ENCODE measurements around the gene TNFRSF19.

The TNFRSF19 gene

DNA sequence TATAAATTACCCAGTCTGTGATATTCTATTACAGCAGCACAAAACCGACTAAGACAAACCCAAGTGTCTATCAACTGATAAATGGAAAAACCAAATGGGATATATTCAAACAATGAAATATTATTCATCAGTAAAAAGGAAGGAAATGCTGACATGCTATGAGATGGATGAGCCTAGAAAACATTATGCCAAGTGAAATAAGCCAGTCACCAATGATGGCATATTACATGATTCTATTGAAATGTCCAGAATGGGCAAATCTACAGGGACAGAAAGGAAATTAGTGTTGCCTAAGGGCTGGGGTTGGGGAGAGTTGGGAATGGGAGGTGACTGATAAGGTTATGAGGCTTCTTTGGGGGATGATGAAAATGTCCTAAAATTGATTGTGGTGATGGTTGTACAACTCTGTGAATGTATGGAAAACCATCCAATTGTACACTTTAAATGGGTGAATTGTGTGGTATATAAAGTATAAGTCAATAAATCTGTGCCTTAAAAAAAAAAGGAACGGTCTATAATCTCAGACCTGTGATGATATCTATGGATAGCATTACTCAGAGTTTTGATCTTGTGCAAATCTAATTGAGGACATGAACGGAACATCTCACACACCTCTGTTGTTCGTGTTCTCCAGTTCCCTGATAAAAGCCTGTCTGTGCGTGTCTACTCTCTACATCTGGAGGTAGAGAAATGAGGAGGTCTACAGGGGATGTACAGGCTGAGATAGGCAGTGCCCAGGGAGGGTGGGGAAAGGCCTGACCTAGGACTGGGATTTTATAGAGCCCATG lies 49.0 kb downstream of the TNFRSF19 start:
- POLR2A ChIA-PET: no interaction called here
- no peak overlapping the region for H3K27ac ChIP-seq (ENCODE audit: extremely low read depth, low read depth, low read length)

GRCh38 chr13:23620211-23620610 lies 50.0 kb downstream of the TNFRSF19 start:
- peaks cover 3% of the 10 kb centered on the region; the same call in 1 of the 2 replicates for H3K4me1 ChIP-seq (ENCODE audit: control insufficient read depth, insufficient read depth, low read length)
- no peak overlapping the region for H3K27ac ChIP-seq (ENCODE audit: extremely low read depth, low read depth, low read length)
- H3K36me3 ChIP-seq (ENCODE audit: control insufficient read depth in 2 of 2, insufficient read depth in 1 of 2, low read length in 2 of 2): no peaks in the 10 kb centered on the region
- no peaks in the 10 kb centered on the region for H3K9me3 ChIP-seq (ENCODE audit: control insufficient read depth, insufficient read depth, low read depth, low read length)
- CTCF ChIA-PET: interaction anchor here (1.1 kb wide), 1 partner anchor 82 kb away, joined by 3 read pairs; no protein-coding TSS in a partner anchor
- POLR2A ChIA-PET: no interaction called here
- no peak overlapping the region for H3K4me3 ChIP-seq (ENCODE audit: low read depth, low read length)
- TF ChIP-seq ZNF394 (tag by site-specific recombination; IDR thresholded peaks at IDR 0.05; ENCODE audit: borderline replicate concordance): no peak
- no peak for TF ChIP-seq FEZF1 (tag by site-specific recombination; IDR thresholded peaks at IDR 0.05)
- no peak for TF ChIP-seq ZNF19 (tag by site-specific recombination; IDR thresholded peaks at IDR 0.05; ENCODE audit: low read depth)
- TF ChIP-seq ZBTB10 (tag by site-specific recombination; IDR thresholded peaks at IDR 0.05): no peak
- no peak for TF ChIP-seq ATF2 (tag by site-specific recombination; IDR thresholded peaks at IDR 0.05; ENCODE audit: low read depth)
- TF ChIP-seq, protein P1, sequence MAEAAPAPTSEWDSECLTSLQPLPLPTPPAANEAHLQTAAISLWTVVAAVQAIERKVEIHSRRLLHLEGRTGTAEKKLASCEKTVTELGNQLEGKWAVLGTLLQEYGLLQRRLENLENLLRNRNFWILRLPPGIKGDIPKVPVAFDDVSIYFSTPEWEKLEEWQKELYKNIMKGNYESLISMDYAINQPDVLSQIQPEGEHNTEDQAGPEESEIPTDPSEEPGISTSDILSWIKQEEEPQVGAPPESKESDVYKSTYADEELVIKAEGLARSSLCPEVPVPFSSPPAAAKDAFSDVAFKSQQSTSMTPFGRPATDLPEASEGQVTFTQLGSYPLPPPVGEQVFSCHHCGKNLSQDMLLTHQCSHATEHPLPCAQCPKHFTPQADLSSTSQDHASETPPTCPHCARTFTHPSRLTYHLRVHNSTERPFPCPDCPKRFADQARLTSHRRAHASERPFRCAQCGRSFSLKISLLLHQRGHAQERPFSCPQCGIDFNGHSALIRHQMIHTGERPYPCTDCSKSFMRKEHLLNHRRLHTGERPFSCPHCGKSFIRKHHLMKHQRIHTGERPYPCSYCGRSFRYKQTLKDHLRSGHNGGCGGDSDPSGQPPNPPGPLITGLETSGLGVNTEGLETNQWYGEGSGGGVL (tag by site-specific recombination; IDR thresholded peaks at IDR 0.05): no peak
- TF ChIP-seq ZNF214 (tag by site-specific recombination; IDR thresholded peaks at IDR 0.05; ENCODE audit: borderline replicate concordance): no peak
- no peak for TF ChIP-seq ZNF148 (tag by site-specific recombination; IDR thresholded peaks at IDR 0.05; ENCODE audit: borderline replicate concordance)
- no peak for TF ChIP-seq ZNF792 (tag by site-specific recombination; IDR thresholded peaks at IDR 0.05)
- TF ChIP-seq ZNF623 (tag by site-specific recombination; IDR thresholded peaks at IDR 0.05): no peak
- no peak for TF ChIP-seq ZNF423 (tag by site-specific recombination; IDR thresholded peaks at IDR 0.05)
- TF ChIP-seq ZSCAN4 (tag by site-specific recombination; IDR thresholded peaks at IDR 0.05): no peak
- no peak for TF ChIP-seq ZNF292 (tag by site-specific recombination; IDR thresholded peaks at IDR 0.05; ENCODE audit: borderline replicate concordance, low read depth)
- TF ChIP-seq ZIC2 (tag by site-specific recombination; IDR thresholded peaks at IDR 0.05): no peak

More for the DNA sequence above, 49.0 kb downstream of the TNFRSF19 start:
- no peak overlapping the region for H3K4me3 ChIP-seq (ENCODE audit: low read depth, low read length)
- H3K9me3 ChIP-seq (ENCODE audit: control insufficient read depth, insufficient read depth, low read depth, low read length): no peaks in the 10 kb centered on the region
- TF ChIP-seq, protein P2, sequence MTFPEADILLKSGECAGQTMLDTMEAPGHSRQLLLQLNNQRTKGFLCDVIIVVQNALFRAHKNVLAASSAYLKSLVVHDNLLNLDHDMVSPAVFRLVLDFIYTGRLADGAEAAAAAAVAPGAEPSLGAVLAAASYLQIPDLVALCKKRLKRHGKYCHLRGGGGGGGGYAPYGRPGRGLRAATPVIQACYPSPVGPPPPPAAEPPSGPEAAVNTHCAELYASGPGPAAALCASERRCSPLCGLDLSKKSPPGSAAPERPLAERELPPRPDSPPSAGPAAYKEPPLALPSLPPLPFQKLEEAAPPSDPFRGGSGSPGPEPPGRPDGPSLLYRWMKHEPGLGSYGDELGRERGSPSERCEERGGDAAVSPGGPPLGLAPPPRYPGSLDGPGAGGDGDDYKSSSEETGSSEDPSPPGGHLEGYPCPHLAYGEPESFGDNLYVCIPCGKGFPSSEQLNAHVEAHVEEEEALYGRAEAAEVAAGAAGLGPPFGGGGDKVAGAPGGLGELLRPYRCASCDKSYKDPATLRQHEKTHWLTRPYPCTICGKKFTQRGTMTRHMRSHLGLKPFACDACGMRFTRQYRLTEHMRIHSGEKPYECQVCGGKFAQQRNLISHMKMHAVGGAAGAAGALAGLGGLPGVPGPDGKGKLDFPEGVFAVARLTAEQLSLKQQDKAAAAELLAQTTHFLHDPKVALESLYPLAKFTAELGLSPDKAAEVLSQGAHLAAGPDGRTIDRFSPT (tag by site-specific recombination; IDR thresholded peaks at IDR 0.05): no peak
- TF ChIP-seq ZNF654 (tag by site-specific recombination; IDR thresholded peaks at IDR 0.05; ENCODE audit: low read depth): no peak
- no peak for TF ChIP-seq TCF7L2 (IDR thresholded peaks at IDR 0.05; ENCODE audit: borderline replicate concordance, low read depth, low read length)
- TF ChIP-seq ZNF600 (tag by site-specific recombination; IDR thresholded peaks at IDR 0.05): no peak
- no peak for TF ChIP-seq ZNF350 (tag by site-specific recombination; IDR thresholded peaks at IDR 0.05)
- no peak for TF ChIP-seq ZNF521 (tag by site-specific recombination; IDR thresholded peaks at IDR 0.05)
- no peak for TF ChIP-seq ZNF292 (tag by site-specific recombination; IDR thresholded peaks at IDR 0.05; ENCODE audit: borderline replicate concordance, low read depth)
- TF ChIP-seq RBAK (tag by site-specific recombination; IDR thresholded peaks at IDR 0.05): no peak
- TF ChIP-seq ZNF670 (tag by site-specific recombination; IDR thresholded peaks at IDR 0.05; ENCODE audit: low read depth): no peak
- TF ChIP-seq, protein P3, sequence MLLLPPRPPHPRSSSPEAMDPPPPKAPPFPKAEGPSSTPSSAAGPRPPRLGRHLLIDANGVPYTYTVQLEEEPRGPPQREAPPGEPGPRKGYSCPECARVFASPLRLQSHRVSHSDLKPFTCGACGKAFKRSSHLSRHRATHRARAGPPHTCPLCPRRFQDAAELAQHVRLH (tag by site-specific recombination; IDR thresholded peaks at IDR 0.05): no peak
- TF ChIP-seq ZNF423 (tag by site-specific recombination; IDR thresholded peaks at IDR 0.05): no peak
- no peak for TF ChIP-seq ZNF664 (tag by site-specific recombination; IDR thresholded peaks at IDR 0.05)
- H3K4me1 ChIP-seq (ENCODE audit: control insufficient read depth, insufficient read depth, low read length): peaks cover 3% of the 10 kb centered on the region; the same call in 1 of the 2 replicates
- H3K36me3 ChIP-seq (ENCODE audit: control insufficient read depth in 2 of 2, insufficient read depth in 1 of 2, low read length in 2 of 2): no peaks in the 10 kb centered on the region
- CTCF ChIA-PET: no interaction called here

Measured in HEK293 (cell line).